ENCODE measurements around the gene DLL4.

DNA sequence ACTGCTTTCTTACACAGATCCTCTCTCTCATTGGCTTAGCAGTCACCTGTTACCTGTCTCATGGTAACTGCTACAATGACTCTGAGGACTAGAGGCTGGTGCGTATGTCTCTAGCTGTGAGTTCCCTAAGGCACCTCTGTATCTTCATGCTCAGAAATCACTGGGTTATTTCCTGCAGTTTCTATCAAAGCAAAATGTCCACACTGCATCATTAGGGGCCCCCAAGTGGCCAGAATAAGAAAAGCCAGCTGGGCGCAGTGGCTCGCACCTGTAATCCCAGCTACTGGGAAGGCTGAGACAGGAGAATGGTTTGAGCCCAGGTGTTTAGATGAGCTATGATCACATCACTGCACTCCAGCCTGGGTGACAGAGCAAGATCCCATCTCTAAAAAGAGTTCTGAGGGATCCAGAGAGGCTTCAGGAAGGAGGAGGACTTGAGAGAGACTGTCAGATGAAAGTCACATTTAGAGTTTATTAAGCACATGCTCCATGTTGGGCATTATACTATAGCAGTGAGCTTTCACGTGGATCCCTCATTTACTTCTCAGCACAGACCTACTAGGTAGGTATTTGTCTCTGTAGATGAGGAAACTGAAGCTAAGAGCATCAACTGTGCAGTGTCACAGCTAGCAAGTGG lies 37.2 kb upstream of the DLL4 start:
- TF ChIP-seq, protein P1, sequence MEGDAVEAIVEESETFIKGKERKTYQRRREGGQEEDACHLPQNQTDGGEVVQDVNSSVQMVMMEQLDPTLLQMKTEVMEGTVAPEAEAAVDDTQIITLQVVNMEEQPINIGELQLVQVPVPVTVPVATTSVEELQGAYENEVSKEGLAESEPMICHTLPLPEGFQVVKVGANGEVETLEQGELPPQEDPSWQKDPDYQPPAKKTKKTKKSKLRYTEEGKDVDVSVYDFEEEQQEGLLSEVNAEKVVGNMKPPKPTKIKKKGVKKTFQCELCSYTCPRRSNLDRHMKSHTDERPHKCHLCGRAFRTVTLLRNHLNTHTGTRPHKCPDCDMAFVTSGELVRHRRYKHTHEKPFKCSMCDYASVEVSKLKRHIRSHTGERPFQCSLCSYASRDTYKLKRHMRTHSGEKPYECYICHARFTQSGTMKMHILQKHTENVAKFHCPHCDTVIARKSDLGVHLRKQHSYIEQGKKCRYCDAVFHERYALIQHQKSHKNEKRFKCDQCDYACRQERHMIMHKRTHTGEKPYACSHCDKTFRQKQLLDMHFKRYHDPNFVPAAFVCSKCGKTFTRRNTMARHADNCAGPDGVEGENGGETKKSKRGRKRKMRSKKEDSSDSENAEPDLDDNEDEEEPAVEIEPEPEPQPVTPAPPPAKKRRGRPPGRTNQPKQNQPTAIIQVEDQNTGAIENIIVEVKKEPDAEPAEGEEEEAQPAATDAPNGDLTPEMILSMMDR (IDR thresholded peaks at IDR 0.05): peak; percentile 52 to 71 (median 62)
- no peak for TF ChIP-seq POLR2A (IDR thresholded peaks at IDR 0.05)
